ENCODE data around the gene KIDINS220.
"Not testable (repeated sequence)": the region's sequence is repeated elsewhere in the genome, so short reads cannot be mapped to it uniquely, and the experiment has no call there.

Gene KIDINS220

GRCh38 chr2:8740136-8740535 is 97.3 kb downstream of the KIDINS220 start:
- no peak for DNase-seq

- DNase-seq = no peak
Observed at GRCh38 chr2:8737571-8738175, 99.7 kb downstream of the KIDINS220 start.

- no peak for DNase-seq
Observed at GRCh38 chr2:8732601-8733000, 104.8 kb downstream of the KIDINS220 start.

- no peak for DNase-seq
Observed at GRCh38 chr2:8729939-8730338, 107.5 kb downstream of the KIDINS220 start.

- not testable (repeated sequence) for DNase-seq
Observed at GRCh38 chr2:8729101-8729500, 108.3 kb downstream of the KIDINS220 start.

- DNase-seq = no peak
Observed at GRCh38 chr2:8728305-8729015, 109.0 kb downstream of the KIDINS220 start.

GRCh38 chr2:8725838-8726237 is 111.6 kb downstream of the KIDINS220 start:
- DNase-seq = no peak

- DNase-seq = no peak
Observed at GRCh38 chr2:8722986-8723385, 114.4 kb downstream of the KIDINS220 start.

GRCh38 chr2:8721410-8721809 is 116.0 kb downstream of the KIDINS220 start:
- DNase-seq = no peak

- no peak for DNase-seq
Observed at GRCh38 chr2:8720741-8721140, 116.7 kb downstream of the KIDINS220 start.

- no peak for DNase-seq
Observed at GRCh38 chr2:8719528-8719927, 117.9 kb downstream of the KIDINS220 start.

- DNase-seq = no peak
Observed at GRCh38 chr2:8714971-8715370, 122.4 kb downstream of the KIDINS220 start.

GRCh38 chr2:8714283-8714682 is 123.1 kb downstream of the KIDINS220 start:
- no peak for DNase-seq

- DNase-seq = no peak
Observed at GRCh38 chr2:8710951-8711350, 126.5 kb downstream of the KIDINS220 start.

- DNase-seq = no peak
Observed at GRCh38 chr2:8709611-8710010, 127.8 kb downstream of the KIDINS220 start.

- DNase-seq = no peak
Observed at GRCh38 chr2:8704906-8705305, 132.5 kb downstream of the KIDINS220 start.

- DNase-seq = no peak
Observed at GRCh38 chr2:8701681-8702379, 135.6 kb downstream of the KIDINS220 start.

- DNase-seq = no peak
Observed at GRCh38 chr2:8699839-8700238, 137.6 kb downstream of the KIDINS220 start.

GRCh38 chr2:8697190-8697589 is 140.2 kb downstream of the KIDINS220 start:
- DNase-seq = no peak

GRCh38 chr2:8694737-8695136 is 142.7 kb downstream of the KIDINS220 start:
- DNase-seq = no peak

- peak; percentile 53 for DNase-seq
Observed at GRCh38 chr2:8693157-8693821, 144.1 kb downstream of the KIDINS220 start.

GRCh38 chr2:8692783-8693156 is 144.6 kb downstream of the KIDINS220 start:
- no peak for DNase-seq

- no peak for DNase-seq
Observed at GRCh38 chr2:8691859-8692437, 145.5 kb downstream of the KIDINS220 start.

All from NCI-H1048 (cell line).